22Rv1 (cell line): ENCODE measurements around the gene SNHG17.

Experiments
- H3K27ac ChIP-seq: fragments of 450-650 bp; 2 replicates; pipeline ENCODE4 v1.5.1; 2017
- ZFX ChIP-seq: fragments of 450-650 bp; IDR thresholded peaks from 2 replicates; pipeline ENCODE4 v1.6.1; 2017; ENCODE audit warnings: antibody characterized with exemption, borderline replicate concordance
- TF ChIP-seq, protein P1 (sequence below): fragments of 450-650 bp; IDR thresholded peaks from 2 replicates; pipeline ENCODE4 v1.5.1; 2017; ENCODE audit warnings: mild to moderate bottlenecking

The SNHG17 gene

DNA sequence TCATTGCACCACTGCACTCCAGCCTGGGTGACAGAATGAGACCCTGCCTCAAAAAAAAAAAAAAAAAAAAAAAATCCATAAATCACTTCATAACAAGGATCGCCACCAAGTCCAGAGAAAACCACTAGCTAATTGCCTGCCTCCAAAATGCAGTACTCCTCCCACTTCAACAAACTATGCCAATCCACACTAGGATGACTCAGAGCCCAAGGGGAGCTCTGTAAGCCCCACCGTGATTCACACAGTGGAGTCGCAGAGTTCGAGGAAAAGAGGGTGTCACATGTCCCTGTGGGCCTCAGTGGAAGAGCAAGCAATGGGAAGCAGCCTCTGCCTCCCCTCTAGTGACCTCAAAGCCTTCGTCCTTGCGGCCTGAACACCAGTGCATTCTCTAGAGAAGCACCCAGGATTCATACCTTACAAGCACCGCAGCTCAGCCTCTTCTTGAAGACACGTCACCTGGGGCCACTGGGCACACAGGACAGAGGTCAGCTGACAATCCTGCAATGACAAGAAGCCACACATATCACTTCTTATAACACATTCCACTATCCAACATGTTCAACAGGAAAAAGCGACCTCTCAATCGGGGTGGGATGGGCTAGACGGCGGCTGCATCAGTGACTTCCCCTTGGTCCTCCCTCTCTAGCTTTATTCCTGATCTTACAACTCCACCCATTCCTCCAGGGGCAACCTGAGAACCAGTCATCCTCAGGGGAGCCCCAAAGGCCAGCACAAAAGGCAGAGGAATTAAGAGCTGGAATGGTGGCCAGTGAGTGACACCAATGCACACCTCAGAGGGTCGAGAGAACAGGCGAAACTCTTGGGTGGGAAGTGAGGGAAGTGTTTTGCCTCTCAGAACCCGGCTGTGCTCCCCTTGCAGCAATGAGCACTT lies 8.9 kb downstream of the SNHG17 start:
- TF ChIP-seq, protein P1, sequence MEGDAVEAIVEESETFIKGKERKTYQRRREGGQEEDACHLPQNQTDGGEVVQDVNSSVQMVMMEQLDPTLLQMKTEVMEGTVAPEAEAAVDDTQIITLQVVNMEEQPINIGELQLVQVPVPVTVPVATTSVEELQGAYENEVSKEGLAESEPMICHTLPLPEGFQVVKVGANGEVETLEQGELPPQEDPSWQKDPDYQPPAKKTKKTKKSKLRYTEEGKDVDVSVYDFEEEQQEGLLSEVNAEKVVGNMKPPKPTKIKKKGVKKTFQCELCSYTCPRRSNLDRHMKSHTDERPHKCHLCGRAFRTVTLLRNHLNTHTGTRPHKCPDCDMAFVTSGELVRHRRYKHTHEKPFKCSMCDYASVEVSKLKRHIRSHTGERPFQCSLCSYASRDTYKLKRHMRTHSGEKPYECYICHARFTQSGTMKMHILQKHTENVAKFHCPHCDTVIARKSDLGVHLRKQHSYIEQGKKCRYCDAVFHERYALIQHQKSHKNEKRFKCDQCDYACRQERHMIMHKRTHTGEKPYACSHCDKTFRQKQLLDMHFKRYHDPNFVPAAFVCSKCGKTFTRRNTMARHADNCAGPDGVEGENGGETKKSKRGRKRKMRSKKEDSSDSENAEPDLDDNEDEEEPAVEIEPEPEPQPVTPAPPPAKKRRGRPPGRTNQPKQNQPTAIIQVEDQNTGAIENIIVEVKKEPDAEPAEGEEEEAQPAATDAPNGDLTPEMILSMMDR: no peak
- TF ChIP-seq ZFX: no peak

DNA sequence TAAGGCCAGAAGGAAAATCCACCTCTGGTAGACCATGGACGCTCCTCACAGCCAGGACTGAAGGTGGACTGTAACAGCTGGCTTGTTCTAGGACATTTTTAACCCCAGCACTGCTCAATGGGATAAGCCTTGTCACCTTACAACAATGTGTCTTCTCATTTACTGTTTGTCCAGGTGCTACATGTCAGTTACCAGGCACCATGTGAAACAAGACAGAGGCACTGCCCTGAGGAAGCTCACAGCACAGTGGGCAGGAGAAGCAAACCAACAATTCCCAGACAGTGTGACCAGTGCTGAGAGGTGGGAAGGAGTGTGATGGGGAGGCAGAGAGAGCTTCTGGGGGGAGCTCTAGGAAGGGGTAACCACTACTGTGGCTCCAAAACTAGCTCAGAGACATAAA lies 10.7 kb downstream of the SNHG17 start:
- TF ChIP-seq, protein P1: no peak
- TF ChIP-seq ZFX: no peak
- H3K27ac ChIP-seq: no peak overlapping the region

More for the DNA sequence above, 8.9 kb downstream of the SNHG17 start:
- no peak overlapping the region for H3K27ac ChIP-seq

DNA sequence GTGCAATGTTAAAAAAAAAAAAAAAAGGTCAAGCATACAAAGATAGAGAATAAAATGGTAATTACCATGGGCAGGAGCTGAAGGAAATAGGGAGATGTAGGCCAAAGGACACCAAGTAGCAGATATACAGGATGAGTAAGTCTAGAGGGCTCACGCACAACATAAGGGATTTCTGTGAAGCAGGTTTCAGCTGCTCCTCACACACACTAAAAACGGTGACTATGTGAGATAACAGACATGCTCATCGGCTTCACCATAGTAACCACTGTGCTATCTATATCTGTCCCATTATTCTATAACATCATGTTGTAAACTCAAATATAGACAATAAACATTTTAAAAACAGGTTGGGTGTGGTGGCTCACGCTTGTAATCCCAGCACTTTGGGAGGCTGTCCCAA lies 11.6 kb downstream of the SNHG17 start:
- no peak overlapping the region for H3K27ac ChIP-seq
- no peak for TF ChIP-seq ZFX
- TF ChIP-seq, protein P1: no peak

DNA sequence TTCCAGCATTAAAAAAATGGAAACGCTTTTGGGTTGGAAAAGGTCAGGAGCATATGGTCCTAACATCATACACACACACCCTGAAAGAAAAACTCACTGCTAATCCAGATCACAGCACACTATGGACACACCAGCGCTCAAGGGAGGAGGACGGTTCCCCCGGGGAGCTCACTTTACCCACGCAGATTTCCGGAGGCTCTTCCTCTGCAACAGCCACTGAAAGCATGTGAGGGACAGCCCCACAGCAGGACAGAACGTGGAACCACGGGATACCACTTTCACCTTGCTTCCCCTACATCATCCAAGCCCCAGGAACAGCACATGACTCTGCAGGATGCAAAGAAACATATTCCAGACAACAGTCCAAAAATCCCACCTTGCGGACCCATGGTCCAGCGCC lies 13.2 kb downstream of the SNHG17 start:
- TF ChIP-seq, protein P1: no peak
- TF ChIP-seq ZFX: no peak
- no peak overlapping the region for H3K27ac ChIP-seq

DNA sequence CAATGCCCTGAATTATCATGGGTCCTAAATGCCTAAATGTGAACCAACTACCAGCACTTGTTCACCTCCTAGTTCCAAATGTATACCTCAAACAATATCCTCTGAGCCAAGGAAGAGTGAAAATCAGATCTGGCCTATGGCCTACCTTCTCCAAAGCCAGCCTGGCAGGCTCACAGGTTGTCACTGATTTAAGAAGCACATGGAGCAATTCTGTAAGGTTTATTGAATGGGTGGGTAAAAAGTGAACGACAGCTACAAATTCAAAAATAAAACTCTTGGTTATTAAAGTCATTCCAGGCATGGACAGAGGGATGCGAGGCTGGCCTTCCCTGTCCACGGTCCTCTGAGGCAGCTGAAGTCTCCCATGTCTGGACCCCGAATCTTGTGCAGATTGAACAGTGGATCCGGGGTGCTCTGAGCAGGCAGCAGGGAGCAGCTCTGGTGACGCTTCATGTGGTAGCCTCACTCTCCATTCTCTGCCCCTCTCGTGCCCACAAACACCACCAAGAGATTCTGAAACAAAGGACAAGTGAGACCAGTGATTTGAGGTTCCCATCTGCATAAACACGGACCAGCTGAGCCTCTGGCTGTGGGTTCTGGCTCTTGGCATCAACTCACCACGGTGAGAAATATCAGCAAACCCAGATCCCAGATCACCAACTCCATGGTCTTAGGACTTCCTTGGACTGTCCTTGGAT lies 14.6 kb downstream of the SNHG17 start:
- TF ChIP-seq, protein P1: no peak
- TF ChIP-seq ZFX: no peak
- H3K27ac ChIP-seq: no peak overlapping the region

DNA sequence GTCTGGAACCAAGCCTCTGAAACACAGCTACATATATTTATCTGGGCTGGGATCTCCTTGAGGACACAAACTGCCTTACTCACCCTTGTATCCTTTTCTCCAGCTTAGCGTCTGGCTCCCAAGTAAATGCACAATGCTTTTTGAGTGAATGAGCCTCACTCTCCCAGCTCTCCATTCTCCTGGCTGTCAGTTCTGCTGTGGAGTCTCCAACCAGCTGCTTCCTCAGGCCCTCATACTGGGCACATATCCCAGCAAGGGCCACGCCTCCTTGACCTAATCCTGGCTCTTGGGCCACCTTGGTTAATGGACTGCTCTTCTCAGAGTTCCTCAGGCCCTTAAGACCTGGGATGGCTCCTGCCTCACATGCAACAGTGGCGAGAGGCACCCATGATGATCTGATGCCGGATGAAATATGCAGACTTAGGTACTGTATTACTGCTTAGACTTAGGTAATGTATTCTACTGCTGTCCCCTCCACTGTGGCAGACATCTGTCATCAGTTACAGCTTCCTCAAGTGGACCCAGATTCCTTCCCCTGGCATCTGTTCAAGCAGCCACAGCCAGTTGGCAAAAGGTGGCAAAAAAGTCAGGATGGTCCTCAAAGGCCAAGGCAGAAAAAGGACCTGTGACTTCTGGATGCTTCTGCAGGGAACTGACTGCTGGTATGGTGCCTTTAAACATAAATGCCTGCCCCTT lies 16.5 kb downstream of the SNHG17 start:
- peak overlapping the region; percentile 25; the same call in 1 of the 2 replicates for H3K27ac ChIP-seq
- TF ChIP-seq, protein P1: no peak
- TF ChIP-seq ZFX: no peak
